IMR-90 (cell line): Measurements from ENCODE around the gene MARK2.

ENCODE experiments used
- BHLHE40 ChIP-seq: fragments of 150-350 bp; IDR thresholded peaks from 2 replicates; pipeline ENCODE4 v1.6.1; 2016; ENCODE audit warnings: mild to moderate bottlenecking, low read depth, low read length
- CEBPB ChIP-seq: IDR thresholded peaks from 2 replicates; pipeline ENCODE4 v1.6.1; 2012; ENCODE audit warnings: low read depth, low read length, improper control_type of control experiment
- CTCF ChIP-seq: conservative IDR thresholded peaks from 2 replicates; pipeline ENCODE4 v1.5.1; 2012; ENCODE audit warnings: mild to moderate bottlenecking, low read depth, low read length, improper control_type of control experiment
- FOS ChIP-seq: fragments of 150-350 bp; IDR thresholded peaks from 2 replicates; pipeline ENCODE4 v1.6.1; 2016; ENCODE audit warnings: low read depth, low read length
- MAFK ChIP-seq: IDR thresholded peaks from 2 replicates; pipeline ENCODE4 v1.6.1; 2012; ENCODE audit warnings: low read depth, low read length, improper control_type of control experiment
- MAZ ChIP-seq: IDR thresholded peaks from 2 replicates; pipeline ENCODE4 v1.6.1; 2012; ENCODE audit warnings: low read depth, mild to moderate bottlenecking, low read length, improper control_type of control experiment, moderate library complexity, borderline replicate concordance
- MXI1 ChIP-seq: IDR thresholded peaks from 2 replicates; pipeline ENCODE4 v1.6.1; 2012; ENCODE audit warnings: low read depth, mild to moderate bottlenecking, low read length, moderate library complexity, borderline replicate concordance
- POLR2A ChIP-seq: IDR thresholded peaks from 2 replicates; pipeline ENCODE4 v1.6.1; 2012; ENCODE audit warnings: mild to moderate bottlenecking, low read depth, low read length
- RAD21 ChIP-seq: IDR thresholded peaks from 2 replicates; pipeline ENCODE4 v1.6.1; 2012; ENCODE audit warnings: low read length, improper control_type of control experiment
- RCOR1 ChIP-seq: IDR thresholded peaks from 2 replicates; pipeline ENCODE4 v1.6.1; 2012; ENCODE audit warnings: mild to moderate bottlenecking, low read length, improper control_type of control experiment; ENCODE audit not compliant: insufficient replicate concordance
- SMC3 ChIP-seq: fragments of 150-350 bp; IDR thresholded peaks from 2 replicates; pipeline ENCODE4 v1.6.1; 2016; ENCODE audit warnings: low read depth, mild to moderate bottlenecking, antibody characterized with exemption, low read length, moderate library complexity
- USF2 ChIP-seq: fragments of 150-350 bp; IDR thresholded peaks from 2 replicates; pipeline ENCODE4 v1.6.1; 2017; ENCODE audit warnings: mild to moderate bottlenecking, antibody characterized with exemption, low read length, low read depth

- TF ChIP-seq CTCF (no peak), RAD21 (no peak), CEBPB (no peak), POLR2A (no peak), FOS (no peak), SMC3 (no peak), USF2 (no peak), MAFK (no peak), MXI1 (no peak), MAZ (no peak), RCOR1 (no peak), BHLHE40 (no peak)
These were observed 113.7 kb downstream of the MARK2 start for GRCh38 chr11:63952570-63952969.
